ENCODE data around the gene RBBP8NL. TPM values are rescaled to one million over a fixed set of nuclear protein-coding genes. Genes with fewer than 3 reads are reported as not detected.

Gene RBBP8NL
- total and polyA plus RNA-seq, 2 donors: 0.69 to 1.1 TPM

- H3K4me1 ChIP-seq (ENCODE audit: insufficient read depth): no peaks in the 10 kb centered on the region
- H3K27ac ChIP-seq (ENCODE audit: low read depth): no peak overlapping the region
- 88% methylated on average over 15 of the region's 15 CpGs for WGBS
Observed at GRCh38 chr20:62455929-62456328, 28.6 kb upstream of the RBBP8NL start.

GRCh38 chr20:62454904-62455636 is 27.7 kb upstream of the RBBP8NL start:
- no peak for DNase-seq (ENCODE audit: extremely low spot score)
- no peaks in the 10 kb centered on the region for H3K4me1 ChIP-seq (ENCODE audit: insufficient read depth)
- H3K36me3 ChIP-seq (ENCODE audit: insufficient read depth): no peaks in the 10 kb centered on the region
- H3K4me3 ChIP-seq (ENCODE audit: low read depth, low read length): no peak overlapping the region
- H3K27ac ChIP-seq (ENCODE audit: low read depth): peak overlapping the region; percentile 16
- 42% methylated on average over 30 of the region's 30 CpGs for WGBS

More at GRCh38 chr20:62455929-62456328, 28.6 kb upstream of the RBBP8NL start:
- Histone ChIP-seq H3K36me3 (ENCODE audit: insufficient read depth) (no peaks in the 10 kb centered on the region), H3K4me3 (ENCODE audit: low read depth, low read length) (no peak overlapping the region)
- no peak for DNase-seq (ENCODE audit: extremely low spot score)

GRCh38 chr20:62453186-62453808 is 26.0 kb upstream of the RBBP8NL start:
- no peak for DNase-seq (ENCODE audit: extremely low spot score)
- no peaks in the 10 kb centered on the region for H3K4me1 ChIP-seq (ENCODE audit: insufficient read depth)
- no peak overlapping the region for H3K27ac ChIP-seq (ENCODE audit: low read depth)
- 87% methylated on average over 17 of the region's 17 CpGs for WGBS
- no peaks in the 10 kb centered on the region for H3K36me3 ChIP-seq (ENCODE audit: insufficient read depth)
- H3K4me3 ChIP-seq (ENCODE audit: low read depth, low read length): no peak overlapping the region

- H3K4me3 ChIP-seq (ENCODE audit: low read depth, low read length): no peak overlapping the region
- no peaks in the 10 kb centered on the region for H3K36me3 ChIP-seq (ENCODE audit: insufficient read depth)
- no peaks in the 10 kb centered on the region for H3K4me1 ChIP-seq (ENCODE audit: insufficient read depth)
- DNase-seq (ENCODE audit: extremely low spot score): no peak
- H3K27ac ChIP-seq (ENCODE audit: low read depth): no peak overlapping the region
- WGBS: 69% methylated on average over 18 of the region's 18 CpGs
Observed at GRCh38 chr20:62452475-62453095, 25.2 kb upstream of the RBBP8NL start.

GRCh38 chr20:62451970-62452369 is 24.6 kb upstream of the RBBP8NL start:
- no peaks in the 10 kb centered on the region for H3K36me3 ChIP-seq (ENCODE audit: insufficient read depth)
- WGBS: 98% methylated on average over 3 of the region's 3 CpGs
- no peaks in the 10 kb centered on the region for H3K4me1 ChIP-seq (ENCODE audit: insufficient read depth)
- no peak overlapping the region for H3K4me3 ChIP-seq (ENCODE audit: low read depth, low read length)
- H3K27ac ChIP-seq (ENCODE audit: low read depth): no peak overlapping the region
- DNase-seq (ENCODE audit: extremely low spot score): no peak

GRCh38 chr20:62451156-62451767 is 23.9 kb upstream of the RBBP8NL start:
- no peaks in the 10 kb centered on the region for H3K4me1 ChIP-seq (ENCODE audit: insufficient read depth)
- no peak overlapping the region for H3K27ac ChIP-seq (ENCODE audit: low read depth)
- H3K4me3 ChIP-seq (ENCODE audit: low read depth, low read length): no peak overlapping the region
- WGBS: 86% methylated on average over 10 of the region's 10 CpGs
- H3K36me3 ChIP-seq (ENCODE audit: insufficient read depth): no peaks in the 10 kb centered on the region
- DNase-seq (ENCODE audit: extremely low spot score): no peak

GRCh38 chr20:62449951-62450691 is 22.8 kb upstream of the RBBP8NL start:
- 61% methylated on average over 24 of the region's 24 CpGs for WGBS

GRCh38 chr20:62448788-62449187 is 21.4 kb upstream of the RBBP8NL start:
- WGBS: 81% methylated on average over 14 of the region's 14 CpGs
- no peaks in the 10 kb centered on the region for H3K4me1 ChIP-seq (ENCODE audit: insufficient read depth)

More at GRCh38 chr20:62449951-62450691, 22.8 kb upstream of the RBBP8NL start:
- Histone ChIP-seq H3K27ac (ENCODE audit: low read depth) (no peak overlapping the region), H3K4me1 (ENCODE audit: insufficient read depth) (no peaks in the 10 kb centered on the region), H3K36me3 (ENCODE audit: insufficient read depth) (no peaks in the 10 kb centered on the region), H3K4me3 (ENCODE audit: low read depth, low read length) (no peak overlapping the region)
- no peak for DNase-seq (ENCODE audit: extremely low spot score)

GRCh38 chr20:62448038-62448437 is 20.7 kb upstream of the RBBP8NL start:
- DNase-seq (ENCODE audit: extremely low spot score): no peak
- no peaks in the 10 kb centered on the region for H3K36me3 ChIP-seq (ENCODE audit: insufficient read depth)
- H3K27ac ChIP-seq (ENCODE audit: low read depth): no peak overlapping the region
- WGBS: 84% methylated on average over 10 of the region's 10 CpGs
- no peaks in the 10 kb centered on the region for H3K4me1 ChIP-seq (ENCODE audit: insufficient read depth)
- no peak overlapping the region for H3K4me3 ChIP-seq (ENCODE audit: low read depth, low read length)

More at GRCh38 chr20:62448788-62449187, 21.4 kb upstream of the RBBP8NL start:
- Histone ChIP-seq H3K36me3 (ENCODE audit: insufficient read depth) (no peaks in the 10 kb centered on the region), H3K4me3 (ENCODE audit: low read depth, low read length) (no peak overlapping the region), H3K27ac (ENCODE audit: low read depth) (no peak overlapping the region)
- DNase-seq (ENCODE audit: extremely low spot score): no peak

GRCh38 chr20:62446888-62447869 is 19.8 kb upstream of the RBBP8NL start:
- Histone ChIP-seq H3K4me1 (ENCODE audit: insufficient read depth) (no peaks in the 10 kb centered on the region), H3K27ac (ENCODE audit: low read depth) (no peak overlapping the region), H3K4me3 (ENCODE audit: low read depth, low read length) (no peak overlapping the region), H3K36me3 (ENCODE audit: insufficient read depth) (no peaks in the 10 kb centered on the region)
- no peak for DNase-seq (ENCODE audit: extremely low spot score)
- WGBS: 91% methylated on average over 44 of the region's 44 CpGs

- no peak overlapping the region for H3K27ac ChIP-seq (ENCODE audit: low read depth)
- no peak overlapping the region for H3K4me3 ChIP-seq (ENCODE audit: low read depth, low read length)
- H3K4me1 ChIP-seq (ENCODE audit: insufficient read depth): no peaks in the 10 kb centered on the region
- DNase-seq (ENCODE audit: extremely low spot score): no peak
- H3K36me3 ChIP-seq (ENCODE audit: insufficient read depth): no peaks in the 10 kb centered on the region
- 50% methylated on average over 12 of the region's 12 CpGs for WGBS
Observed at GRCh38 chr20:62446481-62446880, 19.1 kb upstream of the RBBP8NL start.

GRCh38 chr20:62445553-62446340 is 18.4 kb upstream of the RBBP8NL start:
- WGBS: 89% methylated on average over 35 of the region's 36 CpGs
- Histone ChIP-seq H3K4me3 (ENCODE audit: low read depth, low read length) (no peak overlapping the region), H3K36me3 (ENCODE audit: insufficient read depth) (no peaks in the 10 kb centered on the region), H3K4me1 (ENCODE audit: insufficient read depth) (no peaks in the 10 kb centered on the region), H3K27ac (ENCODE audit: low read depth) (no peak overlapping the region)
- DNase-seq (ENCODE audit: extremely low spot score): no peak

Measured in urinary bladder (tissue), 4 donors.